Measurements from ENCODE around the gene ZNF503.

GRCh38 chr10:75434291-75434690, 32.7 kb upstream of the ZNF503 start:
- TF ChIP-seq CTCF (IDR thresholded peaks at IDR 0.05; ENCODE audit: low read depth, low read length) (no peak), EZH2phosphoT487 (IDR thresholded peaks at IDR 0.05; ENCODE audit: low read depth) (no peak)

Measured in OCI-LY3 (cell line).